HG02970 (cell line): Measurements from ENCODE around the gene CFAP91.

ENCODE experiments used
- ATAC-seq: cut with Tn5 transposase; IDR thresholded peaks from one replicate; pipeline ENCODE4 v1.9.1; 2021; ENCODE audit warnings: mild to moderate bottlenecking, moderate library complexity, moderate number of reproducible peaks; ENCODE audit not compliant: unreplicated experiment, low FRiP score

CFAP91 gene

GRCh38 chr3:119702530-119703527 lies at the start of gene CFAP91:
TSS of gene CFAP91 (plus strand) at chr3:119703022. CDS start at chr3:119703099, 77 bp downstream.
- peak; percentile 79 for ATAC-seq

DNA sequence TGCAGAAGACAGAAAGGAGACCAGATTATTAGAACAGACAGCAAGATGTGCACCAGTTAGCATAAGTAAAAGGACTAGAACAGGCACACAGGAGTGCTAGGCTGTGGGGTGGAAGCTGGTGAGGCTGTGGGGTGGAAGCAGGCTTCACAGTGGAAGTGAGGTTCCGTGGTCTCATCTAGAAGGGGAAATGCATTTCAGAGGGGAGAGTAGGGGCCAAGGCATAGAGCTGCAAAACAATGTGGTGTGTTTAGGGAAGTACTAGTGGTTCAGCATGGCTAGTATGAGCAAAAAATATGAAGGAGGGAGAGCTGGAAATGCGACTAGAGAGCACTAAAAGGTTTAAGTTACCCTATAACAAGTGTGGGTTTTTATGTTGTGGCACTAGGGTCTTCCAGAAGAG lies 48.9 kb upstream of the CFAP91 start:
- no peak for ATAC-seq

- ATAC-seq, result no peak
Observed at GRCh38 chr3:119657887-119658702, 44.7 kb upstream of the CFAP91 start.

DNA sequence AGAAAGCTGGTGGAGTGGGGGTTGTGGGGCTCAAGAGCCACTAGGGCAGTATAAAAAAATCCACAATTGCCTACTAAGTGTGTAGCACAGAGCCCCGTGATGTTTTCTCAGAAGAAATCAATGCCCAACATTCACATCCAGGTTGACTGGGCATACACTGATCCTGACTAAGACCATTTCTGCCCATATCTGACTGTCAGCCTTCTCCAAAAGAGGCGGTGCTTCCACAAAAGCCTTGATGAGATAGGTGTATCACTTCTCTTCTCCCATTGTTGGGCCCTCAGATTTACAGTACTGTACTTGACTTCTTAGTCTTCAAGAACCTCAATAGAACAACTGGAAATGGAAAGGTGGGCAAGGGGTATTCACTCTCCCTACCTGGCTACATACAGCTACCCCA lies 43.8 kb upstream of the CFAP91 start:
- ATAC-seq, result no peak

DNA sequence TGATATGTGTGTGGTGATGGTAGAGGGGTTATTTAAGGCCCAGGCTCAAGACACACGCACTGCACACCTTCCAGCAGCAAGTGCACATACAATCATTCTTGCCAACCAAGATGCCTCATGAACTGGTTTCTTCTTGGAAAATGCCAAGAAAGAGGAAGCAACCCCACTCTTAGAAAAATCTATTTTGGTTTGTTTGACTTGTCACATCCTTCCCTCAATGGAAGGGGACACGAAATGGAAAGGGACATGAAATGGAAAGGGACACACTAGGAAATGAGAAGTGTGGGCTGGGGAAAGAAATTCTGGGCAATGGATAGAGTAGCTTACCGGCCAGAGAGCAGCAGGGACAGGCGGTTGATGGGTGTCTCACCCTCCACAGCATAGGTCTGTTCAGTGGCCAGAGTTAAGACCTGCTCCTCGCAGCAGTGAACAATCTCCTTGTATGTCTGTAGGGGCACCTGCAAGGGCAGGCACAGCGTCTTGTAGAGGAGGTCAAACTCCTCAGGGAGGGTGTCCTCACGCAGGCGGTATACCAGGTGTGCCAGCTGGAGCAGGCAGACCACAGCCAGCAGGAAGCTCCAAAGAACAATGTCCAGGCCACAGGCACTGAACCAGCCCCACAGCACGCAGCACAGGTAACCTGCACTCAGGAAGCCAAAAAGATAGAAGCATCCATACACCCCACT lies 43.1 kb upstream of the CFAP91 start:
- ATAC-seq, result no peak

- ATAC-seq, result no peak
Observed at GRCh38 chr3:119660474-119661440, 42.1 kb upstream of the CFAP91 start, which contains the start of gene POPDC2. TSS of gene POPDC2 (minus strand) at chr3:119660589. CDS start at chr3:119660423, 166 bp downstream.

- no peak for ATAC-seq
Observed at GRCh38 chr3:119662604-119663373, 40.0 kb upstream of the CFAP91 start.

GRCh38 chr3:119663885-119664284 lies 38.9 kb upstream of the CFAP91 start:
- no peak for ATAC-seq

- no peak for ATAC-seq
Observed at GRCh38 chr3:119664370-119664769, 38.5 kb upstream of the CFAP91 start.

DNA sequence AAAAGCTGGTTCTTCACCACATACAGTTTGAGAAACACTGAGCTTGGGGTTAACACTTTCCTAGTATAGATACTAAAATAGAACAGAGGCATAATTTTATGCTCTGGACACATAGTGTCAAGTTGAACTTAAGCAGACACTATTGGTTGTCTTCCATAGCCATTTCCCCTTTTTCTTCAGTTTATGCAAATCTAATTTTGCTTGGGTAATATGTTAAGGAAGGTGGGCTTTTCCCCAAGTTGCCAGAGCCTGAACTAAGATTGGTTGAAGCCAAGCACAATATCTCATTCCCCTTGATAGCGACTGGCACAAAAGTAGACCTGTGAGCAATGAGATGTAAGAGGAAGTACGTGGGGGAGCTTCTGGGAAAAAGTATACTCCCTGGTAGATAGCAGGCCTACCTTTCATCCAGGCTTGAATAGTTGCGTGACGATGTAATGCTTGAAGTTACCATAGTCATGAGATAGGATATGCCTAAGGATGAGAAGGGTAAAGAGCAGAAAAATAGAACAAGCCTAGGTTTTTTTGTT lies 37.9 kb upstream of the CFAP91 start:
- no peak for ATAC-seq

DNA sequence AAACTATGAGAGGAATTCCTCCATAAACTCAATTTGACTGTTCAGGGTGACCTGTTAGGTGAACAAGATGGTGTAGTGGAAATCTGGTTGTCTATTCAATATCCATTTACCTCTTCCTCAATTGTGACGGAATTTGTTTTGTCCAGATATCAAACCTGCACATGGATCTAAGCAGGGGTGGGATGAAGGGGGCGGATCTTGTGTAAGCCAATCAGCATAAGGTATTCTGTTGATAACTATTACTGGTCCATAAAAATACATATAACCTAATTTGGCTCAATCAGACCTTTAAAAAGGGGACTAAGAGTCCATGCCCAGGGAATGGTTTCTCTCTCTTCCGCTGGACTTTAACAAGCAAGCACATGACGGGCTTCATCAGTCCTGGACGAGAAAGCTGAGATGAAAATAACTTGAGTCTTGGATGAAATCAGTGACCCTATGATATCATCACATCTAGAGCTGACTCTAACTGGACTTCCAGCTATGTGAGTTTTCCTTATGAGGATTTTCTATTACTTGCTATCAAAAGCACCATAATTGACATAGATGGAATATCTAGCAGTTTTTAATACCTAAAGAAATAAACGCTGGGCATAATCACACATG lies 36.8 kb upstream of the CFAP91 start:
- no peak for ATAC-seq

DNA sequence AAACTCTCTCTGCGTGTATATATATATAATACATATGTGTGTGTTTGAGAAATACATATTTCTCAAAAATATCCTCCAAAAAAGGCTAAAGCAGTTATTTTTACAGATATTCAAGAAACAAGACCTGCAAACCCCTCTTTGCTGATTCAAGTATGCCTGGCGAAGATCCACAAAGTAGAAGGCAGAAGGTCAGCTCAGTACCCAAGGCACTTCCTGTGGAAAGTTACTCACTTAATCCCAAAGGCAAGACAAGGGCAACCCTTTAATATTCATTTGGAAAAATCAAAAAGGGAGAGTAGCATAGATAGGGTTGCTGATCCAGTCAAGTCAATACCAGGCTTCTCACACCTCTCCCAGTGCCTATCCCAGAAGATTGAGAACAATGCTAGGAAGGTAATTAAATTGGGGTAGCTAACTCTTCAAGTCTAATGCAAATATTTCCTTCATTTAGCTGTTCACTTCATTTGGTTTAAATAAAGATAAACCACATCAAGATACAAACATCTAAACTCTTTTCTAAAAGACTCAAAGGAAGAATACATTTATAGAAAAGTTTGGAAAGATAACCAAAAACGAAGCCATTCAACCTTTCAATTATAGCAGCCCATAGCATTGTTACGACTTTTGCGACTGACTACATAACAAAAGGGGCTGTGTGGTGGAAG lies 32.8 kb upstream of the CFAP91 start:
- ATAC-seq, result no peak

DNA sequence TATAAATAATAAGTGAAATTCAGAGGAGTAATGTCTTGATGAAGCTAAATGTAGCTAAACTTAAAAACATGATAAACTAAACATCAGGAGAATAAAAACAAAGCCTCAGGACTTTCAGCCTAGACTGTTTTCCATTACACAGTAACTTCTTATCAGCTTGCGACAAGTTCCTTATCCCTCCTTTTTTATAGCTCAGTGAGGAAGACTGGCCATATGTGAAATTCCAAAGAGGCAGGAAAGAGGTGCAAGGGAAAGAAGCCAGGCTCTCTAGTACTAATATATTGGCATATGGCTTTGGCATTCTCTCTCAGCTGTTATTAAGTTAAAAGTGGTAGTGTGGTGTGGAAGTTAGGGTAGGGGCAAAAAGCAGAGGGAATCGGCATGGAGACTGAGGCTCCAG lies 30.0 kb upstream of the CFAP91 start:
- ATAC-seq, result no peak

GRCh38 chr3:119673875-119674274 lies 28.9 kb upstream of the CFAP91 start:
- no peak for ATAC-seq

- ATAC-seq, result no peak
Observed at GRCh38 chr3:119675188-119675874, 27.5 kb upstream of the CFAP91 start.

DNA sequence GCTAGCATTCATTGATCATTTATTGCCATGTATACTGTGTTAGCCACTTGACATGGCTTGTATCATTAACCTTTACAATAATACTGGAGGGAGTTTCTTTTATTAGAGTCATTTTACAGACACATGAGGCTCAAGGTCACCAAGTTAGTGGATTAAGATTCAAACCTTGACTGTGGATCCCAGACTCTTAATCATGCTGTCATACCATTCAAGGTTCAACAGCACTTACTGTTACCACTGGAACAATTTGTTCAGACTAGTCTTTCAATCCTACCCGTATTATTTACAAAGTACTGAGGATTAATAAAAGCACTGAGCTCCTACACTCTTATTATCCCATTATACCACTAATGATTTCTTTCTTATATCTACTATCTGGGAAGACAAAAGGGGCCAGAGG lies 26.8 kb upstream of the CFAP91 start:
- no peak for ATAC-seq
